HepG2 (cell line): Measurements from ENCODE around the gene NEDD8. TPM values are rescaled to one million over a fixed set of nuclear protein-coding genes. Genes with fewer than 3 reads are reported as not detected.
A peak's percentile ranks its signal among the peaks of the same experiment; 100 is the strongest.

Experiments
- ATAC-seq: fragments of 200-7000 bp; cut with Tn5 transposase; 3 replicates; pipeline ENCODE4 v1.9.1; 2020; ENCODE audit warnings: mild to moderate bottlenecking, moderate library complexity
- BruUV-seq: library from RNA; stranded (reverse); fragments of 400-500 nt; replicated peaks from 2 replicates; lab custom pipeline; 2021; lab: Mats Ljungman, UMichigan
- CTCF ChIA-PET: fragments of 300-600 bp; formaldehyde crosslinking; extraction: SDS; loops from one replicate; lab custom pipeline; 2021; ENCODE audit warnings: low total read pairs, inconsistent platforms, low intra/inter-chr PET ratio; lab: Yijun Ruan, JAX
- POLR2A ChIA-PET: fragments of 350-600 bp; sonication (Branson Sonifier 250); formaldehyde crosslinking; loops from one replicate; lab custom pipeline; 2020; ENCODE audit warnings: antibody characterized with exemption, inconsistent platforms; lab: Yijun Ruan, JAX
- DNase-seq: peaks from one replicate; pipeline ENCODE4 v3.0.0-alpha.2; 2015; ENCODE audit warnings: low spot score
- FAIRE-seq: peaks from 3 replicates; lab custom pipeline; 2011; peaks lifted over from hg19 to GRCh38; lab: Jason Lieb, UNC
- H2AFZ ChIP-seq: one replicate; pipeline ENCODE4 v1.6.1; 2011; ENCODE audit warnings: low read length, inconsistent platforms
- H3K27ac ChIP-seq: fragments of 300-600 bp; 3 replicates; pipeline ENCODE4 v1.8.0; 2011; ENCODE audit warnings: mixed run types, mild to moderate bottlenecking, mixed read lengths, low read length, inconsistent platforms; ENCODE audit not compliant: insufficient read depth; ENCODE audit errors: extremely low read length
- H3K27me3 ChIP-seq, 2 experiments: fragments of 200-600 bp in 1 of 2; 2 replicates in 1 of 2; 3 replicates in 1 of 2; pipeline versions ENCODE4 v1.6.0 to v1.8.0; 2011; ENCODE audit warnings: low read length in 2 of 2, mild to moderate bottlenecking in 2 of 2, moderate library complexity in 2 of 2, inconsistent platforms in 1 of 2; ENCODE audit not compliant: insufficient read depth in 2 of 2, control insufficient read depth in 1 of 2
- H3K36me3 ChIP-seq, 2 experiments: fragments of 200-600 bp in 1 of 2; replicated peaks in 1 of 2; 2 replicates in 1 of 2; 3 replicates in 1 of 2; pipeline versions ENCODE4 v1.5.1 to v1.8.0; 2011; ENCODE audit warnings: low read length in 2 of 2, inconsistent platforms in 1 of 2; ENCODE audit not compliant: insufficient read depth in 2 of 2, control insufficient read depth in 1 of 2
- H3K4me1 ChIP-seq: 2 replicates; pipeline ENCODE4 v1.5.1; 2012; ENCODE audit warnings: low read length, inconsistent platforms; ENCODE audit not compliant: insufficient read depth
- H3K4me2 ChIP-seq: 2 replicates; pipeline ENCODE4 v1.6.0; 2011; ENCODE audit warnings: low read depth, low read length, inconsistent platforms
- H3K4me3 ChIP-seq, 3 experiments: fragments of 200-600 bp in 1 of 3; sonication (generic), shearing (Covaris generic) in 1 of 3; replicated peaks in 1 of 3; 2 replicates each; pipeline ENCODE4 v1.5.1; 2011 to 2016; ENCODE audit warnings: low read length in 3 of 3, inconsistent platforms in 2 of 3, low read depth in 2 of 3, mild to moderate bottlenecking in 2 of 3, control low read depth in 1 of 3, mixed read lengths in 1 of 3; ENCODE audit not compliant: insufficient read depth in 1 of 3
- H3K79me2 ChIP-seq: one replicate; pipeline ENCODE4 v1.6.1; 2011; ENCODE audit warnings: low read length, inconsistent platforms; ENCODE audit not compliant: insufficient read depth
- H3K9ac ChIP-seq: 2 replicates; pipeline ENCODE4 v1.6.0; 2011; ENCODE audit warnings: mild to moderate bottlenecking, low read depth, low read length, inconsistent platforms; ENCODE audit not compliant: insufficient read depth
- H3K9me3 ChIP-seq: 2 replicates; pipeline ENCODE4 v1.5.1; 2012; ENCODE audit warnings: mild to moderate bottlenecking, low read length
- H4K20me1 ChIP-seq: 2 replicates; pipeline ENCODE4 v1.6.0; 2011; ENCODE audit warnings: inconsistent platforms, mild to moderate bottlenecking, low read length, moderate library complexity; ENCODE audit not compliant: insufficient read depth
- ZFY ChIP-seq: sonication (generic); formaldehyde crosslinking; IDR thresholded peaks from 2 replicates; pipeline ENCODE4 v1.4.0; 2020; ENCODE audit warnings: missing genetic modification reagents
- ZMAT3 ChIP-seq: sonication (generic); formaldehyde crosslinking; conservative IDR thresholded peaks from 2 replicates; pipeline ENCODE4 v1.7.0; 2021; ENCODE audit warnings: missing genetic modification reagents
- ZNF619 ChIP-seq: sonication (generic); formaldehyde crosslinking; IDR thresholded peaks from 2 replicates; pipeline ENCODE4 v1.4.0; 2020; ENCODE audit warnings: mild to moderate bottlenecking, missing genetic modification reagents
- ZNF660 ChIP-seq: sonication (generic); formaldehyde crosslinking; IDR thresholded peaks from 2 replicates; pipeline ENCODE4 v1.5.1; 2020; ENCODE audit warnings: mild to moderate bottlenecking, low read depth, missing genetic modification reagents, borderline replicate concordance
- WGBS: methylation state at CpG from one replicate; pipeline ENCODE4 v1.1.6; 2017; ENCODE audit warnings: low lambda C conversion rate; 5-methylcytosine and 5-hydroxymethylcytosine counted together
- in situ Hi-C: cut with HindIII; loops from 2 replicates; pipeline ENCODE4 v1.10.0; 2017; ENCODE audit warnings: low pct_unique_long_range_greater_than_20kb; ENCODE audit not compliant: extremely low pct_ligation_motif_present
- intact Hi-C: fragments of 100-400 bp; cut with micrococcal nuclease; formaldehyde crosslinking; loops from one replicate; pipeline ENCODE4 v1.10.0; 2022; ENCODE audit not compliant: unreplicated experiment
- polyA plus RNA-seq, 8 experiments: library from polyadenylated mRNA; depleted of rRNA in 3 of 8; stranded (reverse) in 7 of 8; unstranded in 1 of 8; fragments of >200 nt; fragmentation: Illumina TruSeq in 4 of 8; extraction: Trizol in 4 of 8; gene quantifications; 2 replicates each; pipeline versions ENCODE4 v1.2.1 to v1.2.3, GENCODE V29; 2011 to 2016; ENCODE audit warnings: low read depth in 4 of 8, missing spikeins in 1 of 8, mixed read lengths in 1 of 8; ENCODE audit not compliant: insufficient read depth in 1 of 8
- total RNA-seq, 5 experiments: library from RNA; depleted of rRNA; stranded (reverse); fragments of >200 nt; fragmentation: Illumina TruSeq; extraction: Trizol; gene quantifications; 2 replicates each; pipeline ENCODE4 v1.2.3, GENCODE V29; 2016; ENCODE audit warnings: low read depth in 1 of 5
- TF ChIP-seq, protein P1 (sequence below): IDR thresholded peaks from 2 replicates; pipeline ENCODE4 v1.6.1; 2016; ENCODE audit warnings: low read depth
- TF ChIP-seq, protein P2 (sequence below): sonication (generic); formaldehyde crosslinking; IDR thresholded peaks from 2 replicates; pipeline ENCODE4 v1.5.1; 2020; ENCODE audit warnings: mild to moderate bottlenecking, missing genetic modification reagents, moderate library complexity
- TF ChIP-seq, protein P3 (sequence below): sonication (generic); formaldehyde crosslinking; IDR thresholded peaks from 2 replicates; pipeline ENCODE4 v1.5.0; 2020; ENCODE audit warnings: missing genetic modification reagents, mild to moderate bottlenecking, borderline replicate concordance

Gene NEDD8
- total and polyA plus RNA-seq, 2 of the 13 experiments (the other 11 are each of a cell fraction or from before 2014, with no cell fraction given), result 535 to 713 TPM

DNA sequence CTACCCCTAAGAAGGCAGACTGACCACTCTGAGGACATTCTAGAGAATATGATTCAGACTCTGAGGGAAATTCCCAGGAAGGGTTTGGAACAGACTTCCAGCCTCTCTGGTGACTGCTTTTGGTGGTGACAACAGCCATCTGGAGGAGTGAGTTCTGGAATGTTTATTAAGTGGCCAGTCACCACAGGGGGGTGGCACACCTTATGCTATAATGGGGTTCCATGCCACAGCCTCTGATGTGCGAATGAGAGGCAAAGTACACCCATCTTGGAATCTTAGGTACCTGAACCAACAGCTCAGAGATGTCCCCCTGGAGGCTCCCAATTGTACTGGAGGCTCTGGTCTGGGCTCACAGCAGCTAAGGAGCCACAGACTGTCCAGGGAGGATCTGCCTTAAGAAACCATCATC lies 19.7 kb upstream of the NEDD8 start (continued):
- TF ChIP-seq, protein P1, sequence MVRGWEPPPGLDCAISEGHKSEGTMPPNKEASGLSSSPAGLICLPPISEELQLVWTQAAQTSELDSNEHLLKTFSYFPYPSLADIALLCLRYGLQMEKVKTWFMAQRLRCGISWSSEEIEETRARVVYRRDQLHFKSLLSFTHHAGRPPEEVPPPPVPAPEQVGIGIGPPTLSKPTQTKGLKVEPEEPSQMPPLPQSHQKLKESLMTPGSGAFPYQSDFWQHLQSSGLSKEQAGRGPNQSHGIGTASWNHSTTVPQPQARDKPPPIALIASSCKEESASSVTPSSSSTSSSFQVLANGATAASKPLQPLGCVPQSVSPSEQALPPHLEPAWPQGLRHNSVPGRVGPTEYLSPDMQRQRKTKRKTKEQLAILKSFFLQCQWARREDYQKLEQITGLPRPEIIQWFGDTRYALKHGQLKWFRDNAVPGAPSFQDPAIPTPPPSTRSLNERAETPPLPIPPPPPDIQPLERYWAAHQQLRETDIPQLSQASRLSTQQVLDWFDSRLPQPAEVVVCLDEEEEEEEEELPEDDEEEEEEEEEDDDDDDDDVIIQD, result no peak
- TF ChIP-seq ZNF660 (CRISPR knock-in tag), result no peak
- peak; percentile 47; the same call in 1 of the 2 replicates for TF ChIP-seq ZMAT3 (CRISPR knock-in tag)
- TF ChIP-seq, protein P2, sequence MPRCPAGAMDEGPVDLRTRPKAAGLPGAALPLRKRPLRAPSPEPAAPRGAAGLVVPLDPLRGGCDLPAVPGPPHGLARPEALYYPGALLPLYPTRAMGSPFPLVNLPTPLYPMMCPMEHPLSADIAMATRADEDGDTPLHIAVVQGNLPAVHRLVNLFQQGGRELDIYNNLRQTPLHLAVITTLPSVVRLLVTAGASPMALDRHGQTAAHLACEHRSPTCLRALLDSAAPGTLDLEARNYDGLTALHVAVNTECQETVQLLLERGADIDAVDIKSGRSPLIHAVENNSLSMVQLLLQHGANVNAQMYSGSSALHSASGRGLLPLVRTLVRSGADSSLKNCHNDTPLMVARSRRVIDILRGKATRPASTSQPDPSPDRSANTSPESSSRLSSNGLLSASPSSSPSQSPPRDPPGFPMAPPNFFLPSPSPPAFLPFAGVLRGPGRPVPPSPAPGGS, result 0 out of 2 replicates have a peak, but pooled peaks have one; percentile 63

DNA sequence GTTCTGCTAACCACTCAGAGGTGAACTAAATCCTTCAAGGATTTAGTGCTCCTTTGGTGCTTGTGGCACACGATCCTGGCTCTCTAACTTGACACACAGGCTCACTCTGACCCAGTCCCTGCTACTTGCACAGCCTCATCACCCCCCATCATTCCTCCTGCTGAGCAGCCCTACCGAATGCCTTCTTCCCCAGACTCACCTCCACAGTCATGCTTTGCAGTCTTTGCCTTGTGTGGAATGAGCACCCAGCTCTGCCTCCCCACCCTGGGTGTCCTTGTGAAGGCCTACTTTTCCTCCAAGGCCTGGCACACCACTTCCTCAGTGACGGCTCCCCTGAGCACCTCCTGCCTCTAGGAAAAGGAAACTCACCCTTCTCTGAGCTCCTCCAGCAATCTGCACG lies 18.2 kb upstream of the NEDD8 start:
- peaks cover 0 to 1% of the 10 kb centered on the region in 2 experiments; a peak in 1 of 5 replicates for H3K36me3 ChIP-seq
- H3K9ac ChIP-seq, result no peak overlapping the region
- H3K27me3 ChIP-seq, result no peaks in the 10 kb centered on the region
- no peak for TF ChIP-seq ZFY (CRISPR knock-in tag)
- TF ChIP-seq ZNF619 (CRISPR knock-in tag), result no peak
- TF ChIP-seq, protein P3, sequence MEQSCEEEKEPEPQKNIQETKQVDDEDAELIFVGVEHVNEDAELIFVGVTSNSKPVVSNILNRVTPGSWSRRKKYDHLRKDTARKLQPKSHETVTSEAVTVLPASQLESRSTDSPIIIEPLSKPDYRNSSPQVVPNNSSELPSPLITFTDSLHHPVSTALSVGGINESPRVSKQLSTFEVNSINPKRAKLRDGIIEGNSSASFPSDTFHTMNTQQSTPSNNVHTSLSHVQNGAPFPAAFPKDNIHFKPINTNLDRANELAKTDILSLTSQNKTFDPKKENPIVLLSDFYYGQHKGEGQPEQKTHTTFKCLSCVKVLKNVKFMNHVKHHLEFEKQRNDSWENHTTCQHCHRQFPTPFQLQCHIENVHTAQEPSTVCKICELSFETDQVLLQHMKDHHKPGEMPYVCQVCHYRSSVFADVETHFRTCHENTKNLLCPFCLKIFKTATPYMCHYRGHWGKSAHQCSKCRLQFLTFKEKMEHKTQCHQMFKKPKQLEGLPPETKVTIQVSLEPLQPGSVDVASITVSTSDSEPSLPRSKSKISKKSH (CRISPR knock-in tag), result 0 out of 2 replicates have a peak, but pooled peaks have one; percentile 28
- TF ChIP-seq, all 625 proteins: peak for 1
- FAIRE-seq, result no peak
- in situ Hi-C loops (no loop called here), intact Hi-C loops (no loop called here)
- no TSS peak for BruUV-seq
- ChIA-PET POLR2A (interaction anchor here (3.0 to 13.2 kb wide), 5 partner anchors 8 to 57 kb away, joined by 21 to 254 read pairs (median 41); partner anchors contain the start of genes CIDEB, DHRS1, NOP9 and RABGGTA), CTCF (no interaction called here)
- Histone ChIP-seq H3K4me3 (no peak overlapping the region), H2AFZ (no peak overlapping the region), H3K79me2 (no peaks in the 10 kb centered on the region), H3K27ac (no peak overlapping the region), H4K20me1 (no peaks in the 10 kb centered on the region), H3K9me3 (no peaks in the 10 kb centered on the region), H3K4me2 (no peak overlapping the region), H3K4me1 (peaks cover 21% of the 10 kb centered on the region)
- no peak for ATAC-seq
- DNase-seq, result no peak
- 71% methylated on average over 4 of the region's 4 CpGs for WGBS
